SW480 (cell line): Measurements from ENCODE around the gene RHEX.

ENCODE experiments used
- DNase-seq: peaks from one replicate; pipeline ENCODE4 v3.0.0-alpha.2; 2016; ENCODE audit warnings: low spot score

RHEX gene

GRCh38 chr1:206116873-206117150 is 63.8 kb downstream of the RHEX start:
- DNase-seq, result no peak

- DNase-seq, result peak; percentile 79
Observed at GRCh38 chr1:206117151-206117948, 64.4 kb downstream of the RHEX start, which contains the start of gene AVPR1B. Gene AVPR1B (minus strand): TSS chr1:206117388. CDS start chr1:206116890, 498 bp downstream.

GRCh38 chr1:206120406-206120805 is 67.4 kb downstream of the RHEX start:
- no peak for DNase-seq

GRCh38 chr1:206121269-206121668 is 68.3 kb downstream of the RHEX start:
- no peak for DNase-seq

GRCh38 chr1:206122686-206123085 is 69.7 kb downstream of the RHEX start:
- DNase-seq, result no peak

GRCh38 chr1:206125346-206125745 is 72.4 kb downstream of the RHEX start:
- no peak for DNase-seq

GRCh38 chr1:206127336-206127735 is 74.4 kb downstream of the RHEX start:
- no peak for DNase-seq

GRCh38 chr1:206128196-206128595 is 75.2 kb downstream of the RHEX start:
- no peak for DNase-seq

- DNase-seq, result no peak
Observed at GRCh38 chr1:206131037-206131436, 78.1 kb downstream of the RHEX start.

GRCh38 chr1:206133751-206134415 is 80.9 kb downstream of the RHEX start:
- DNase-seq, result no peak

- no peak for DNase-seq
Observed at GRCh38 chr1:206135248-206135647, 82.3 kb downstream of the RHEX start.

GRCh38 chr1:206136241-206136640 is 83.3 kb downstream of the RHEX start:
- DNase-seq, result no peak

GRCh38 chr1:206142011-206142410 is 89.0 kb downstream of the RHEX start:
- no peak for DNase-seq

GRCh38 chr1:206142770-206143169 is 89.8 kb downstream of the RHEX start:
- no peak for DNase-seq

GRCh38 chr1:206143537-206144172 is 90.7 kb downstream of the RHEX start:
- no peak for DNase-seq

- DNase-seq, result no peak
Observed at GRCh38 chr1:206144605-206145004, 91.6 kb downstream of the RHEX start.

GRCh38 chr1:206145771-206146290 is 92.9 kb downstream of the RHEX start:
- DNase-seq, result no peak
